AG10803 (cell line): Measurements from ENCODE around the gene COL23A1.

Source experiments
- DNase-seq: peaks from one replicate; pipeline ENCODE4 v3.0.0; 2010; ENCODE audit warnings: low read depth
- H3K4me3 ChIP-seq: 2 replicates; pipeline ENCODE4 v1.5.1; 2011; ENCODE audit warnings: mild to moderate bottlenecking, low read length, control low read depth
- TF ChIP-seq, protein P1 (sequence below): conservative IDR thresholded peaks from 2 replicates; pipeline ENCODE4 v1.5.1; 2011; ENCODE audit warnings: mild to moderate bottlenecking, low read length, control low read depth, inconsistent platforms

Gene COL23A1

GRCh38 chr5:178274781-178275537, 315.2 kb downstream of the COL23A1 start:
- TF ChIP-seq, protein P1, sequence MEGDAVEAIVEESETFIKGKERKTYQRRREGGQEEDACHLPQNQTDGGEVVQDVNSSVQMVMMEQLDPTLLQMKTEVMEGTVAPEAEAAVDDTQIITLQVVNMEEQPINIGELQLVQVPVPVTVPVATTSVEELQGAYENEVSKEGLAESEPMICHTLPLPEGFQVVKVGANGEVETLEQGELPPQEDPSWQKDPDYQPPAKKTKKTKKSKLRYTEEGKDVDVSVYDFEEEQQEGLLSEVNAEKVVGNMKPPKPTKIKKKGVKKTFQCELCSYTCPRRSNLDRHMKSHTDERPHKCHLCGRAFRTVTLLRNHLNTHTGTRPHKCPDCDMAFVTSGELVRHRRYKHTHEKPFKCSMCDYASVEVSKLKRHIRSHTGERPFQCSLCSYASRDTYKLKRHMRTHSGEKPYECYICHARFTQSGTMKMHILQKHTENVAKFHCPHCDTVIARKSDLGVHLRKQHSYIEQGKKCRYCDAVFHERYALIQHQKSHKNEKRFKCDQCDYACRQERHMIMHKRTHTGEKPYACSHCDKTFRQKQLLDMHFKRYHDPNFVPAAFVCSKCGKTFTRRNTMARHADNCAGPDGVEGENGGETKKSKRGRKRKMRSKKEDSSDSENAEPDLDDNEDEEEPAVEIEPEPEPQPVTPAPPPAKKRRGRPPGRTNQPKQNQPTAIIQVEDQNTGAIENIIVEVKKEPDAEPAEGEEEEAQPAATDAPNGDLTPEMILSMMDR = no peak
- DNase-seq = no peak
- no peak overlapping the region for H3K4me3 ChIP-seq

GRCh38 chr5:178273665-178274541, 316.3 kb downstream of the COL23A1 start:
- DNase-seq = no peak
- H3K4me3 ChIP-seq = no peak overlapping the region
- TF ChIP-seq, protein P1 = no peak

DNA sequence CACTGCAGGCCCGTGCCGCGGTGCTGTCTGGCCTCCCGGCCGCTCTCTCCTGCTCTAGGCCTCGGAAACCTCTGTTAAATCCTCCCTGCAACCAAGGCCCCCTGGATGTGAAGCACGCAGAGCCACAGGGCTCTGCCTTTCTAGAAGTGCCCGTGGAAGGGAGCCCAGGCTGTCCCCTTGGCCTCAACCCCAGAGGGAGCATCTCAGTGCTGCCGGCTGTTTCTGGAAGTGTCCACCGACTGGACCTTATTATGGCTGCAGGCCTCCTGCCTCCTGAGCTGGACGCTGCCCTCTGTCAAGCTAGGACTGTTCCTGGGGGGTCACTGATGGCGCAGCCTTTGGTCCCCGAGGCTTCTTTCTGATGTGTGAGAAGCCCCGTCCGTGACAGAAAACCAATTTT, 317.2 kb downstream of the COL23A1 start:
- DNase-seq = no peak
- TF ChIP-seq, protein P1 = no peak
- H3K4me3 ChIP-seq = no peak overlapping the region

GRCh38 chr5:178272591-178272990, 317.6 kb downstream of the COL23A1 start:
- TF ChIP-seq, protein P1 = no peak
- no peak for DNase-seq
- H3K4me3 ChIP-seq = no peak overlapping the region

GRCh38 chr5:178271726-178272479, 318.3 kb downstream of the COL23A1 start:
- TF ChIP-seq, protein P1 = no peak

GRCh38 chr5:178271231-178271630, 319.0 kb downstream of the COL23A1 start:
- DNase-seq = no peak
- TF ChIP-seq, protein P1 = no peak
- H3K4me3 ChIP-seq = no peak overlapping the region

More at GRCh38 chr5:178271726-178272479, 318.3 kb downstream of the COL23A1 start:
- no peak overlapping the region for H3K4me3 ChIP-seq
- DNase-seq = no peak
